Measurements from ENCODE around the gene SLC30A7. TPM values are rescaled to one million over a fixed set of nuclear protein-coding genes. Genes with fewer than 3 reads are reported as not detected.
"Not testable (repeated sequence)": the region's sequence is repeated elsewhere in the genome, so short reads cannot be mapped to it uniquely, and the experiment has no call there.

The SLC30A7 gene
- total RNA-seq, 1 donor from 2014 or later = 22.2 TPM

DNA sequence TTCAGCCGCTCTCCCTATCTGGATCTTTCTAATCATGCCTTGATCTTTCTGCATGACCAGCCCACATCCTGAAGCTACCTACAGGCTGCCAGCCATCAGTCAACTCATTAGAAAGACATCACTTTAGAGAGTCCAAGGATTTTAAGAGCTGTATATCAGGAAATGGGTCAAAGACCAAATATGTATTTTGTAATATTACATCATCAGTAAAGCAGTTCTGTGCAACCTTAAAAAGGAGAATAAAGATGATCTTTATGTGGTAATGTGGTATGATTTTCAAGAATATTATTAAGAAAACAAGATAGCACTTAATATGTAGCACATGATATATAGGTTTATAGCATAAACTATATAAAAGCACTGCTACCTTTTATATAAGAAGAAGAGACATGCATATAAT lies 47.6 kb downstream of the SLC30A7 start:
- no peak overlapping the region for H3K9ac ChIP-seq
- no peak overlapping the region for H2AFZ ChIP-seq (replicated peaks)
- Mint-ChIP-seq H3K27me3 (ENCODE audit: insufficient read depth, low read depth) (peaks cover 2% of the 10 kb centered on the region), H3K4me1 (no peaks in the 10 kb centered on the region), H3K36me3 (peaks cover 62% of the 10 kb centered on the region), H3K27ac (no peak overlapping the region), H3K9me3 (peaks cover 25% of the 10 kb centered on the region), H3K4me3 (no peak overlapping the region)
- H3K27ac ChIP-seq = no peak overlapping the region
- no peak overlapping the region for H3K4me3 ChIP-seq
- no peaks in the 10 kb centered on the region for H3K9me3 ChIP-seq (ENCODE audit: low read depth)
- peaks cover 4% of the 10 kb centered on the region for H3F3A ChIP-seq (ENCODE audit: low read depth)
- H3K79me2 ChIP-seq (ENCODE audit: low read depth) = peaks cover 16% of the 10 kb centered on the region
- peaks cover 7% of the 10 kb centered on the region for H3K36me3 ChIP-seq
- no peak for DNase-seq (ENCODE audit: low spot score)
- H3K27me3 ChIP-seq = no peaks in the 10 kb centered on the region
- no peak overlapping the region for H3K4me2 ChIP-seq
- TF ChIP-seq EZH2 (IDR thresholded peaks at IDR 0.05) (no peak), EZH2phosphoT487 (IDR thresholded peaks at IDR 0.05) (no peak)
- TF ChIP-seq, protein P1, sequence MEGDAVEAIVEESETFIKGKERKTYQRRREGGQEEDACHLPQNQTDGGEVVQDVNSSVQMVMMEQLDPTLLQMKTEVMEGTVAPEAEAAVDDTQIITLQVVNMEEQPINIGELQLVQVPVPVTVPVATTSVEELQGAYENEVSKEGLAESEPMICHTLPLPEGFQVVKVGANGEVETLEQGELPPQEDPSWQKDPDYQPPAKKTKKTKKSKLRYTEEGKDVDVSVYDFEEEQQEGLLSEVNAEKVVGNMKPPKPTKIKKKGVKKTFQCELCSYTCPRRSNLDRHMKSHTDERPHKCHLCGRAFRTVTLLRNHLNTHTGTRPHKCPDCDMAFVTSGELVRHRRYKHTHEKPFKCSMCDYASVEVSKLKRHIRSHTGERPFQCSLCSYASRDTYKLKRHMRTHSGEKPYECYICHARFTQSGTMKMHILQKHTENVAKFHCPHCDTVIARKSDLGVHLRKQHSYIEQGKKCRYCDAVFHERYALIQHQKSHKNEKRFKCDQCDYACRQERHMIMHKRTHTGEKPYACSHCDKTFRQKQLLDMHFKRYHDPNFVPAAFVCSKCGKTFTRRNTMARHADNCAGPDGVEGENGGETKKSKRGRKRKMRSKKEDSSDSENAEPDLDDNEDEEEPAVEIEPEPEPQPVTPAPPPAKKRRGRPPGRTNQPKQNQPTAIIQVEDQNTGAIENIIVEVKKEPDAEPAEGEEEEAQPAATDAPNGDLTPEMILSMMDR (IDR thresholded peaks at IDR 0.05) = no peak
- no peaks in the 10 kb centered on the region for H3K4me1 ChIP-seq
- H4K20me1 ChIP-seq (ENCODE audit: low read depth) = no peaks in the 10 kb centered on the region

DNA sequence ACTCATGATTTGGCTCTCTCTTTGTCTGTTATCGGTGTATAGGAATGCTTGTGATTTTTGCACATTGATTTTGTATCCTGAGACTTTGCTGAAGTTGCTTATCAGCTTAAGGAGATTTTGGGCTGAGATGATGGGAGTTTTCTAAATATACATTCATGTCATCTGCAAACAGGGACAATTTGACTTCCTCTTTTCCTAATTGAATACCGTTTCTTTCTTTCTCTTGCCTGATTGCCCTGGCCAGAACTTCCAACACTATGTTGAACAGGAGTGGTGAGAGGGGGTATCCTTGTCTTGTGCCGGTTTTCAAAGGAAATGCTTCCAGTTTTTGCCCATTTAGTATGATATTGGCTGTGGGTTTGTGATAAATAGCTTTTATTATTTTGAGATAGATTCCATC lies 50.2 kb downstream of the SLC30A7 start:
- not testable (repeated sequence) for H3K9me3 ChIP-seq (ENCODE audit: low read depth); H4K20me1 ChIP-seq (ENCODE audit: low read depth); H3K27ac Mint-ChIP-seq; H3K9ac ChIP-seq; DNase-seq (ENCODE audit: low spot score); H3K27me3 Mint-ChIP-seq (ENCODE audit: insufficient read depth, low read depth); H3K27ac ChIP-seq; H3K27me3 ChIP-seq; H3K4me3 ChIP-seq; H3K4me3 Mint-ChIP-seq; H3K4me2 ChIP-seq; H2AFZ ChIP-seq (replicated peaks); H3K36me3 ChIP-seq
- peaks cover 23% of the 10 kb centered on the region for H3K4me1 ChIP-seq
- peaks cover 18% of the 10 kb centered on the region for H3K4me1 Mint-ChIP-seq
- H3K79me2 ChIP-seq (ENCODE audit: low read depth) = peaks cover 22% of the 10 kb centered on the region
- H3K36me3 Mint-ChIP-seq = peaks cover 59% of the 10 kb centered on the region
- H3K9me3 Mint-ChIP-seq = peaks cover 30% of the 10 kb centered on the region
- peaks cover 27% of the 10 kb centered on the region for H3F3A ChIP-seq (ENCODE audit: low read depth)

DNA sequence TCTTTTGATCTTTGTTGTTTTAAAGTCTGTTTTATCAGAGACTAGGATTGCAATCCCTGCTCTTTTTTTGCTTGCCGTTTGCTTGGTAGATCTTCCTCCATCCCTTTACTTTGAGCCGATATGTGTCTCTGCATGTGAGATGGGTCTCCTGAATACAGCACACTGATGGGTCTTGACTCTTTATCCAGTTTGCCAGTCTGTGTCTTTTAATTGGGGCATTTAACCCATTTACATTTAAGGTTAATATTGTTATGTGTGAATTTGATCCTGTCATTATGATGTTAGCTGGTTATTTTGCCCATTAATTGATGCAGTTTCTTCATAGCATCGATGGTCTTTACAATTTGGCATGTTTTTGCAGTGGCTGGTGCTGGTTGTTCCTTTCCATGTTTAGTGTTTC lies 51.9 kb downstream of the SLC30A7 start:
- H3K9me3 ChIP-seq (ENCODE audit: low read depth); H3K4me3 Mint-ChIP-seq; H3K4me3 ChIP-seq; H3K27me3 Mint-ChIP-seq (ENCODE audit: insufficient read depth, low read depth); H3K4me2 ChIP-seq; H2AFZ ChIP-seq (replicated peaks); H3K27ac ChIP-seq; H3K27ac Mint-ChIP-seq; H4K20me1 ChIP-seq (ENCODE audit: low read depth); DNase-seq (ENCODE audit: low spot score); H3K9ac ChIP-seq; H3K36me3 ChIP-seq; H3K27me3 ChIP-seq: not testable (repeated sequence)
- Mint-ChIP-seq H3K9me3 (peaks cover 30% of the 10 kb centered on the region), H3K4me1 (peaks cover 22% of the 10 kb centered on the region), H3K36me3 (peaks cover 60% of the 10 kb centered on the region)
- H3K4me1 ChIP-seq = peaks cover 30% of the 10 kb centered on the region
- H3F3A ChIP-seq (ENCODE audit: low read depth) = peaks cover 34% of the 10 kb centered on the region
- peaks cover 22% of the 10 kb centered on the region for H3K79me2 ChIP-seq (ENCODE audit: low read depth)

DNA sequence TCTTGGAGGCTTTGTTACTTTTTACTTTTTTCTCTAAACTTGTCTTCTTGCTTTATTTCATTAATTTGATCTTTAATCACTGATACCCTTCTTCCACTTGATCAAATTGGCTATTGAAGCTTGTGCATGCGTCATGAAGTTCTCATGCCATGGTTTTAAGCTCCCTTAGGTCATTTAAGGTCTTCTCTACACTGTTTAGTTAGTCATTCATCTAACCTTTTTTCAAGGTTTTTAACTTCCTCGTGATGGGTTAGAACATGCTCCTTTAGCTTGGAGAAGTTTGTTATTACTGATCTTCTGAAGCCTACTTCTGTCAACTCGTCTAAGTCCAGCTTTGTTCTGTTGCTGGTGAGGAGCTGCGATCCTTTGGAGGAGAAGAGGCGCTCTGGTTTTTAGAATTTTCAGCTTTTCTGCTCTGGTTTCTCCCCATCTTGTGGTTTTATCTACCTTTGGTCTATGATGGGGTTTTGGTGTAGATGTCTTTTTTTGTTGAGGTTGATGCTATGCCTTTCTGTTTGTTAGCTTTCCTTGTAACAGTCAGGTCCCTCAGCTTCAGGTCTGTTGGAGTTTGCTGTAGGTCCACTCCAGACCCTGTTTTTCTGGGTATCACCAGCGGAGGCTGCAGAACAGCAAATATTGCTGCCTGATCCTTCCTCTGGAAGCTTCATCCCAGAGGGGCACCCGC lies 53.0 kb downstream of the SLC30A7 start:
- H3K4me1 Mint-ChIP-seq = peaks cover 27% of the 10 kb centered on the region
- H3K4me2 ChIP-seq = peak overlapping the region; percentile 71

DNA sequence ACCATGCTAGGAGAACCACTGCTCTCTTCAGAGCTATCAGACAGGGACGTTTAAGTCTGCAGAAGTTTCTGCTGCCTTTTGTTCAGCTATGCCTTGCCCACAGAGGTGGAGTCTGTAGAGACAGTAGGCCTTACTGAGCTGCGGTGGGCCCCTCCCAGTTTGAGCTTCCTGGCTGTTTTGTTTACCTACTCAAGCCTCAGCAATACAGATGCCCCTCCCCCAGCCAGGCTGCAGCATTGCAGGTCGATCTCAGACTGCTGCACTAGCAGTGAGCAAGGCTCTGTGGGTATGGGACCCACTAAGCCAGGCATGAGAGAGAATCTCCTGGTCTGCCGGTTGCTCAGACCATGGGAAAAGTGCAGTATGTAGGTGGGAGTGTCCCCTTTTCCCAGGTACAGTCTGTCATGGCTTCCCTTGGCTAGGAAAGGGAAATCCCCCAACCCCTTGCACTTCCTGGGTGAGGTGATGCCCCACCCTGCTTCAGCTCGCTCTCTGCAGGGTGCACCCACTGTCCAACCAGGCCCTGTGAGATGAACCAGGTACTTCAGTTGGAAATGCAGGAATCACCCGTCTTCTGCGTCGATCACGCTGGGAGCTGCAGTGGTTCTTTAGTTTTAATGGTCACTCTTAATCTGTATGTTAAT lies 53.7 kb downstream of the SLC30A7 start:
- Mint-ChIP-seq H3K36me3 (peaks cover 55% of the 10 kb centered on the region), H3K4me1 (peaks cover 30% of the 10 kb centered on the region), H3K27ac (peak overlapping the region; percentile 30), H3K9me3 (peaks cover 30% of the 10 kb centered on the region)
- not testable (repeated sequence) for H3K27me3 ChIP-seq; H3K27me3 Mint-ChIP-seq (ENCODE audit: insufficient read depth, low read depth); H4K20me1 ChIP-seq (ENCODE audit: low read depth); H3K36me3 ChIP-seq; H3K9me3 ChIP-seq (ENCODE audit: low read depth); H3K9ac ChIP-seq; H3K4me3 Mint-ChIP-seq
- Histone ChIP-seq H3K4me2 (peak overlapping the region; percentile 71), H3K27ac (peak overlapping the region; percentile 63), H2AFZ (replicated peaks) (peak overlapping the region; percentile 69), H3K4me3 (peak overlapping the region; percentile 16), H3F3A (ENCODE audit: low read depth) (peaks cover 34% of the 10 kb centered on the region), H3K79me2 (ENCODE audit: low read depth) (peaks cover 22% of the 10 kb centered on the region), H3K4me1 (peaks cover 36% of the 10 kb centered on the region)
- peak; percentile 78 for DNase-seq (ENCODE audit: low spot score)

More for the DNA sequence above, 53.0 kb downstream of the SLC30A7 start:
- not testable (repeated sequence) for H3K9ac ChIP-seq; H3K4me3 Mint-ChIP-seq; H3K27ac ChIP-seq; H3K27me3 ChIP-seq; H3K27me3 Mint-ChIP-seq (ENCODE audit: insufficient read depth, low read depth); H3K36me3 ChIP-seq; H3K27ac Mint-ChIP-seq; H4K20me1 ChIP-seq (ENCODE audit: low read depth); H3K9me3 ChIP-seq (ENCODE audit: low read depth); DNase-seq (ENCODE audit: low spot score)
- Histone ChIP-seq H3K79me2 (ENCODE audit: low read depth) (peaks cover 22% of the 10 kb centered on the region), H3F3A (ENCODE audit: low read depth) (peaks cover 34% of the 10 kb centered on the region), H3K4me3 (peak overlapping the region; percentile 16), H3K4me1 (peaks cover 30% of the 10 kb centered on the region), H2AFZ (replicated peaks) (peak overlapping the region; percentile 69)
- Mint-ChIP-seq H3K36me3 (peaks cover 55% of the 10 kb centered on the region), H3K9me3 (peaks cover 30% of the 10 kb centered on the region)
